ENCODE results near the gene TRIM44. TPM values are rescaled to one million over a fixed set of nuclear protein-coding genes. Genes with fewer than 3 reads are reported as not detected.

The TRIM44 gene
- total RNA-seq, 2 donors from 2014 or later: 30.6 to 33.2 TPM

GRCh38 chr11:35785287-35786167 is 123.0 kb downstream of the TRIM44 start:
- 54% methylated on average over 4 of the region's 4 CpGs for WGBS
- Histone ChIP-seq H3K4me3 (no peak overlapping the region), H3K9me3 (no peaks in the 10 kb centered on the region), H3K27ac (no peak overlapping the region), H3K36me3 (no peaks in the 10 kb centered on the region), H3K4me1 (replicated peaks) (peaks cover 3% of the 10 kb centered on the region), H3K27me3 (replicated peaks; ENCODE audit: insufficient read depth) (no peaks in the 10 kb centered on the region)
- no peak for DNase-seq (ENCODE audit: low spot score)
- intact Hi-C loops (cut with DNase I): no loop called here
- TF ChIP-seq POLR2A (IDR thresholded peaks at IDR 0.05): no peak
- no peak for TF ChIP-seq POLR2AphosphoS5 (IDR thresholded peaks at IDR 0.05)
- no peak for TF ChIP-seq CTCF (IDR thresholded peaks at IDR 0.05)

GRCh38 chr11:35786188-35786587 is 123.6 kb downstream of the TRIM44 start:
- peaks cover 3% of the 10 kb centered on the region for H3K4me1 ChIP-seq (replicated peaks)
- H3K27me3 ChIP-seq (replicated peaks; ENCODE audit: insufficient read depth): no peaks in the 10 kb centered on the region
- intact Hi-C loops (cut with DNase I): no loop called here
- no peak overlapping the region for H3K4me3 ChIP-seq
- H3K36me3 ChIP-seq: no peaks in the 10 kb centered on the region
- H3K27ac ChIP-seq: no peak overlapping the region
- no peaks in the 10 kb centered on the region for H3K9me3 ChIP-seq
- DNase-seq (ENCODE audit: low spot score): no peak
- no peak for TF ChIP-seq CTCF (IDR thresholded peaks at IDR 0.05)
- no peak for TF ChIP-seq POLR2A (IDR thresholded peaks at IDR 0.05)
- no peak for TF ChIP-seq POLR2AphosphoS5 (IDR thresholded peaks at IDR 0.05)

GRCh38 chr11:35787013-35787504 is 124.5 kb downstream of the TRIM44 start:
- H3K36me3 ChIP-seq: no peaks in the 10 kb centered on the region
- intact Hi-C loops (cut with DNase I): no loop called here
- H3K27me3 ChIP-seq (replicated peaks; ENCODE audit: insufficient read depth): no peaks in the 10 kb centered on the region
- no peaks in the 10 kb centered on the region for H3K9me3 ChIP-seq
- H3K27ac ChIP-seq: no peak overlapping the region
- H3K4me3 ChIP-seq: no peak overlapping the region
- H3K4me1 ChIP-seq (replicated peaks): peaks cover 3% of the 10 kb centered on the region
- no peak for DNase-seq (ENCODE audit: low spot score)
- TF ChIP-seq POLR2A (IDR thresholded peaks at IDR 0.05) (no peak), POLR2AphosphoS5 (IDR thresholded peaks at IDR 0.05) (no peak), CTCF (IDR thresholded peaks at IDR 0.05) (no peak)
- 77% methylated on average over 7 of the region's 7 CpGs for WGBS

GRCh38 chr11:35787626-35788025 is 125.1 kb downstream of the TRIM44 start:
- H3K4me3 ChIP-seq: no peak overlapping the region
- H3K36me3 ChIP-seq: no peaks in the 10 kb centered on the region
- intact Hi-C loops (cut with DNase I): no loop called here
- no peaks in the 10 kb centered on the region for H3K9me3 ChIP-seq
- H3K27me3 ChIP-seq (replicated peaks; ENCODE audit: insufficient read depth): no peaks in the 10 kb centered on the region
- no peak overlapping the region for H3K27ac ChIP-seq
- DNase-seq (ENCODE audit: low spot score): no peak
- 100% methylated on average over 1 of the region's 1 CpG for WGBS
- TF ChIP-seq POLR2A (IDR thresholded peaks at IDR 0.05): no peak
- no peak for TF ChIP-seq CTCF (IDR thresholded peaks at IDR 0.05)
- no peak for TF ChIP-seq POLR2AphosphoS5 (IDR thresholded peaks at IDR 0.05)
- peaks cover 3% of the 10 kb centered on the region for H3K4me1 ChIP-seq (replicated peaks)
